Thyroid gland (tissue), 4 donors: ENCODE data around the gene GID8. TPM values are rescaled to one million over a fixed set of nuclear protein-coding genes. Genes with fewer than 3 reads are reported as not detected.

Source experiments
- DNase-seq, 2 donors: peaks; one replicate each; pipeline ENCODE4 v3.0.0-alpha.2; 2019
- H3K27ac ChIP-seq, 3 donors: fragments of 200-600 bp; sonication (generic); 1 replicate in 2 of 3; 2 replicates in 1 of 3; pipeline ENCODE4 v1.5.1; 2016 to 2019; ENCODE audit warnings: mild to moderate bottlenecking in 1 of 3, moderate library complexity in 1 of 3
- H3K27me3 ChIP-seq: fragments of 200-600 bp; sonication (generic); one replicate; pipeline ENCODE4 v1.5.1; 2019
- H3K36me3 ChIP-seq, 2 donors: fragments of 200-600 bp; sonication (generic); one replicate each; pipeline ENCODE4 v1.5.1; 2016 to 2019
- H3K4me1 ChIP-seq, 2 donors: fragments of 200-600 bp; sonication (generic); one replicate each; pipeline ENCODE4 v1.5.1; 2017 to 2019
- H3K4me3 ChIP-seq, 3 donors: fragments of 200-600 bp; sonication (generic); replicated peaks in 1 of 3; 1 replicate in 2 of 3; 2 replicates in 1 of 3; pipeline ENCODE4 v1.5.1; 2016; ENCODE audit warnings: mild to moderate bottlenecking in 1 of 3
- H3K9me3 ChIP-seq: fragments of 200-600 bp; sonication (generic); one replicate; pipeline ENCODE4 v1.5.1; 2017
- POLR2A ChIP-seq, 2 donors: fragments of 450-650 bp; IDR thresholded peaks; one replicate each; pipeline ENCODE4 v1.6.1; 2017; ENCODE audit warnings: antibody characterized with exemption in 2 of 2, mild to moderate bottlenecking in 2 of 2, moderate library complexity in 1 of 2
- WGBS, 2 donors: methylation state at CpG; one replicate each; pipeline ENCODE4 v1.1.5; 2017; 5-methylcytosine and 5-hydroxymethylcytosine counted together
- intact Hi-C: fragments of 100-400 bp; cut with DNase I; formaldehyde crosslinking; loops from one replicate; pipeline ENCODE4 v1.15.1; 2023
- total RNA-seq, 4 donors: library from RNA; depleted of rRNA; stranded (reverse); fragments of >200 nt; gene quantifications; one replicate each; pipeline ENCODE4 v1.2.3, GENCODE V29; 2016
- TF ChIP-seq, protein P1 (sequence below), 6 experiments: fragments of 200-600 bp in 3 of 6; fragments of 450-650 bp in 3 of 6; sonication (generic) in 3 of 6; IDR thresholded peaks; one replicate each; pipeline ENCODE4 v1.5.1; 2016 to 2019; ENCODE audit warnings: antibody characterized with exemption in 6 of 6, mild to moderate bottlenecking in 2 of 6, inconsistent platforms in 1 of 6, moderate library complexity in 1 of 6

Gene GID8
- total RNA-seq, 4 donors from 2014 or later, result 30.3 to 38.5 (median 34.5) TPM

DNA sequence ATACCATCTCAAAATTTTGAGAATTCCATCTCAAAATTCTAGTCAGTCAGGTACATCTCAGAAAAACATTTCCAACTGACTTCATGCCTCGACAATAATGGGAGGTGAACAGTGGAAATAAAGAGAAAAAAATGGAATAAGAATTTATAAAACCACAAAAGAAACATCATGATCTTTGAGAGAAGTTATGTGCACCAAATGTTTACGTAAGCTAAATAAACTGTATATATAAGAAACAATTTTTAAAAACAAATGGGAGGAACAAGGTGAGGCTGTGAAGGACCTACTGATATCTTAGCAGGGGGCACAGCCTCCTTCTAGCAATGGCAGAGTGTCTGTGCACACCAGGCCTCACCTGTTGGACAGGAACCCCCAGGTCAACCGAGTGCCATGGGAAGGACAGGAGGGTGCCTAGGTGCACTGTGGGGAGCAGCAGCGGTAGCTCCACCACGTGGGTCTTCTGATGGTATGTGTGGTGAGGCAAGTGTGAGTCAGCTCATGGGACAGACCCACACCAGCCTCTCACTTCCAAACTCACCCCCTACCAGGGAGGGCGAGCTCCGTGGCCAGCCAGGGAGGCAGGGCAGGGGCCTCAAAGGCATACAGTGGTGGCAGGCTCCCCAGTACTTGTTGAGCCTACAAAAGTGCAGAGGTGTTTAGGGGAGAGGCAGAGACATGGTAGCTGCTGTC, 34.9 kb upstream of the GID8 start:
- WGBS, 2 donors, result 80 to 83% methylated on average over 5 to 7 of the region's 7 CpGs
- H3K27ac ChIP-seq, result no peak overlapping the region
- intact Hi-C loops, result loop anchor here (5.0 kb wide), 1 partner anchor 104 kb away; the partner anchor contains the start of gene BHLHE23

DNA sequence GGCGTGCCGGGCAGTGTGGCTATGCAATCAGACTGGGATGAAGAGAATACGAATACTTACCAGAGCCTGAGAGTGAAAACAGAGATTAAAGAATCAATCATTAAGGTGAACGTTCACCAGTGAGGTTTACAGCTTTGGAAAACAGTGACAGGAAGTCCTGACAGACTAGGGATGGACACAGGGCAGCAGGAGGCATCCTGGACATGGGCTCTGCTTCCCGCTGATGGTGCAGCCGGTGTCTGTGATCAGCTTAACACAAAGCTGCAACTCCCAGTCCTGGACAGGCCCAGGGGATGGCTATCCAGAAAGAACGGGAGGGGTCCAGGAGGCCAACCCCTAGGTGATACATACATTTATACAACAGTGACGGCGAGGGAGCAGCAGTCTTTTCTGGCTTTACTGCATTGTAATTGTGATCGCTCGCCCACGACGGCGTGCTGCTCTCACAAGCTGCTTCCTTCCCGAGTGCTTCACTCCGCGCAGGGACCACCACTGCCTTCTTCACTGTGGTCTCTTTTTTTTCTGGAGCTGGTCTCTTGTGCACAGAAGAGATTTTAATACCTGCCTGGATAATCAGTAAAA, 32.3 kb upstream of the GID8 start:
- intact Hi-C loops, result no loop called here
- no peak for DNase-seq
- Histone ChIP-seq H3K27me3 (no peaks in the 10 kb centered on the region), H3K9me3 (no peaks in the 10 kb centered on the region), H3K36me3 (peaks cover 81 to 85% of the 10 kb centered on the region in 2 donors), H3K27ac (no peak overlapping the region), H3K4me1 (peaks cover under 1 to 8% of the 10 kb centered on the region in 2 donors), H3K4me3 (no peak overlapping the region)
- WGBS, 2 donors, result 86 to 91% methylated on average over 17 of the region's 17 CpGs
- TF ChIP-seq POLR2A (IDR thresholded peaks at IDR 0.05), result no peak
- TF ChIP-seq, protein P1, sequence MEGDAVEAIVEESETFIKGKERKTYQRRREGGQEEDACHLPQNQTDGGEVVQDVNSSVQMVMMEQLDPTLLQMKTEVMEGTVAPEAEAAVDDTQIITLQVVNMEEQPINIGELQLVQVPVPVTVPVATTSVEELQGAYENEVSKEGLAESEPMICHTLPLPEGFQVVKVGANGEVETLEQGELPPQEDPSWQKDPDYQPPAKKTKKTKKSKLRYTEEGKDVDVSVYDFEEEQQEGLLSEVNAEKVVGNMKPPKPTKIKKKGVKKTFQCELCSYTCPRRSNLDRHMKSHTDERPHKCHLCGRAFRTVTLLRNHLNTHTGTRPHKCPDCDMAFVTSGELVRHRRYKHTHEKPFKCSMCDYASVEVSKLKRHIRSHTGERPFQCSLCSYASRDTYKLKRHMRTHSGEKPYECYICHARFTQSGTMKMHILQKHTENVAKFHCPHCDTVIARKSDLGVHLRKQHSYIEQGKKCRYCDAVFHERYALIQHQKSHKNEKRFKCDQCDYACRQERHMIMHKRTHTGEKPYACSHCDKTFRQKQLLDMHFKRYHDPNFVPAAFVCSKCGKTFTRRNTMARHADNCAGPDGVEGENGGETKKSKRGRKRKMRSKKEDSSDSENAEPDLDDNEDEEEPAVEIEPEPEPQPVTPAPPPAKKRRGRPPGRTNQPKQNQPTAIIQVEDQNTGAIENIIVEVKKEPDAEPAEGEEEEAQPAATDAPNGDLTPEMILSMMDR (IDR thresholded peaks at IDR 0.05), result no peak

More for the DNA sequence above, 34.9 kb upstream of the GID8 start:
- no peak for DNase-seq
- TF ChIP-seq, protein P1 (IDR thresholded peaks at IDR 0.05), result no peak
- TF ChIP-seq POLR2A (IDR thresholded peaks at IDR 0.05), result no peak
- Histone ChIP-seq H3K27me3 (no peaks in the 10 kb centered on the region), H3K36me3 (peaks cover 55 to 60% of the 10 kb centered on the region in 2 donors), H3K4me3 (no peak overlapping the region), H3K4me1 (peaks cover 17 to 20% of the 10 kb centered on the region in 2 donors), H3K9me3 (no peaks in the 10 kb centered on the region)

DNA sequence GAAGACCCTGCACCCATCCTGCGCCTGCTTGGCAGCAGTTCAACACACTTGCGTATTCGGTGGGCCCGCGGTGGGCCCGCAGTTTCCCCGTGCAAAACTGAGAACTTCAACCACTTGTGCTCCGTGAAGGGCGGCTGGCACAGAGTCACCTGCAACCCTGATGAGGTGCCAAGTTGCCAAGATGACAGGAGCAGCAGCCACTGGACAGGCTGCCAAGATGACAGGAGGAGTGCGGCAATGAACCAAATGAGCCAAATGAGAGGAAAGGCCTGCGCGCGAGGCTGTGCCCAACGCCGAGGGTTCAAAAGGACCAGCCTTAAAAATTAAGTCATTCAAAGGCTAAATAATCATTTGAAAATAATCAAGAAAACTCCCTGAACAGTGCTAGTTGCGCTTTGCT, 31.7 kb upstream of the GID8 start:
- 93 to 94% methylated on average over 16 of the region's 16 CpGs for WGBS, 2 donors

DNA sequence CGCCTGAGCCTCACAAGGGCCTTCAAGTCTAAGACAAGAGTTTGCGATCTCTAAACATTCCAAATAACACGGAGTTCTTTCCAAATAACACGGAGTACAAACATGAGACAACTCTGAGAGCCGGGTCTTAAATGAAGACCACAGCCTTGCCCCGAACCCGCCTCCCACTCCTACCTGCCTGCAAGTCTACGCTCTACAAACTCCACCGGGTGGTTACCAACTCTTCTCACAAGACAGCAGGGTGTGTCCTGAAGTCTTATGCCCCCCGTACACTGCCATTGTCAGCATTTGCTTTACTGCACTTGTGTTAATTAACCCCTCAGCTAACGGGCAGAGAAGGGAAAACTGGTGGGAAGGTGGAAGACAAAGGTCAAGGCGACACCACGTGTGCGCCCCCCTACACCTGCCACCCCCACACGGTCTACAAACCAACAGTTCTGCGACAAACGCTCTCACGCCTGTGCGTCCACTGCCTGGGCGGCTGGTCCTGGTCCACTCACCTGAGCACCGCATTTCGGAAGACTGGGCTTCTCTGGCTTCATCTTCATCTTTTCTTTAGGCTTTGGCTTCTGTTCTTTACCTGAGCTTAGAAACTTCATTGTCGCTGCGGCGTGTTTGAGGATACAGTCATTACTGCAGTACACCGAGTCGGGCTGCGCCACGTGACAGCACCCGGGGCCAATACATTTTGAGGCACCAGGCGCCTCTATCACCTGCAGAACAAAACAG, 31.1 kb upstream of the GID8 start:
- H3K36me3 ChIP-seq, result peaks cover 81 to 95% of the 10 kb centered on the region in 2 donors
- WGBS, 2 donors, result 91% methylated on average over 31 of the region's 31 CpGs
- no peaks in the 10 kb centered on the region for H3K27me3 ChIP-seq
- no peaks in the 10 kb centered on the region for H3K9me3 ChIP-seq
- intact Hi-C loops, result no loop called here
- H3K27ac ChIP-seq, result no peak overlapping the region
- no peak overlapping the region for H3K4me3 ChIP-seq
- peaks cover 0 to 4% of the 10 kb centered on the region in 2 donors for H3K4me1 ChIP-seq
- TF ChIP-seq POLR2A (IDR thresholded peaks at IDR 0.05), result no peak
- TF ChIP-seq, protein P1 (IDR thresholded peaks at IDR 0.05), result no peak
- no peak for DNase-seq

More for the DNA sequence above, 31.7 kb upstream of the GID8 start:
- no peak for TF ChIP-seq POLR2A (IDR thresholded peaks at IDR 0.05)
- TF ChIP-seq, protein P1 (IDR thresholded peaks at IDR 0.05), result no peak
- Histone ChIP-seq H3K4me1 (peaks cover 0 to 4% of the 10 kb centered on the region in 2 donors), H3K4me3 (no peak overlapping the region), H3K9me3 (no peaks in the 10 kb centered on the region), H3K27ac (no peak overlapping the region), H3K27me3 (no peaks in the 10 kb centered on the region), H3K36me3 (peaks cover 83 to 91% of the 10 kb centered on the region in 2 donors)
- no peak for DNase-seq
- intact Hi-C loops, result no loop called here
